Choroid plexus epithelial cell (primary cell): ENCODE measurements around the gene PLXND1.
A peak's percentile ranks its signal among the peaks of the same experiment; 100 is the strongest.

Experiments used
- DNase-seq: peaks from one replicate; pipeline ENCODE4 v3.0.0-alpha.2; 2010; ENCODE audit warnings: low read depth
- H3K4me3 ChIP-seq: 2 replicates; pipeline ENCODE4 v1.5.1; 2011; ENCODE audit warnings: low read depth, mild to moderate bottlenecking, control low read depth, low read length, moderate library complexity
- TF ChIP-seq, protein P1 (sequence below): conservative IDR thresholded peaks from 2 replicates; pipeline ENCODE4 v1.5.1; 2011; ENCODE audit warnings: low read depth, mild to moderate bottlenecking, control low read depth, inconsistent platforms, low read length, moderate library complexity

Gene PLXND1

DNA sequence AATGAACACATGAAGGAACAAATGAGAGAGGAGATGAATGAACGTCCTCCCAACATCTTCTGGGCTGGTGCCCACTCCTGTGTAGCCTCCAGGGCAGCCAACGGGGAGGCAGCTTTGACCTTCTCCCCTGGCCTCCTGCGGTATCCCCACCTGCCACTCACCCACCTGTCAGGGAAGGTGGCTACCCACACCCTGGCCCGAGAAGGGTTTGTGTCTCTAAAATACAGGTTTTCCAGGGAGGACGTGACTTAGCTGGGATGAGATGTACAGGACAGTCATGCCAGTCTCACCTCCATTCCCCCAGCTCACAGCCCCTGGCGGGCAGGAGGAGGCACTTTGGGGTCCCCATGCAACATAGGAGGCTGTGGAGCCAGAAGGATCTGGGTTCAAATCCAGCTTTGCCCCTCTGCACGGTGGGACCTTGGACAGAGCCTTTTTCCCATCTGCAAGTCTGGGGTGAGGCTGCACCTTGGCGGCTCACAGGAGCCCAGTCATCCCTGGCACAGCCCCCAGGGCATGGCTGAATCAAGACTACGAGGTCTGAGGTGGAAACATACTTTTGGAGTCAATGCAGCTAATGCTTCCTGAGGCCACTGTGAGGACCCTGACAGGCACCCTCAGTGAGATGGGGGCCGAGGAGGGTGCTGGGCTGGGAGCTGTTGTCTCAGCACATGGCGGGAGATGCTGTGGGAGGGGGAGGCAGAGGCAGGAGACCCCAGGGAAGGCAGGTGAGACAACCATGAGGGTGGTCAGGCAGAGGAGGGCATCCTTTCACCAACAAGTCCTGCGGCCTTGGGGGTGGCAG is 11.1 kb upstream of the PLXND1 start:
- TF ChIP-seq, protein P1, sequence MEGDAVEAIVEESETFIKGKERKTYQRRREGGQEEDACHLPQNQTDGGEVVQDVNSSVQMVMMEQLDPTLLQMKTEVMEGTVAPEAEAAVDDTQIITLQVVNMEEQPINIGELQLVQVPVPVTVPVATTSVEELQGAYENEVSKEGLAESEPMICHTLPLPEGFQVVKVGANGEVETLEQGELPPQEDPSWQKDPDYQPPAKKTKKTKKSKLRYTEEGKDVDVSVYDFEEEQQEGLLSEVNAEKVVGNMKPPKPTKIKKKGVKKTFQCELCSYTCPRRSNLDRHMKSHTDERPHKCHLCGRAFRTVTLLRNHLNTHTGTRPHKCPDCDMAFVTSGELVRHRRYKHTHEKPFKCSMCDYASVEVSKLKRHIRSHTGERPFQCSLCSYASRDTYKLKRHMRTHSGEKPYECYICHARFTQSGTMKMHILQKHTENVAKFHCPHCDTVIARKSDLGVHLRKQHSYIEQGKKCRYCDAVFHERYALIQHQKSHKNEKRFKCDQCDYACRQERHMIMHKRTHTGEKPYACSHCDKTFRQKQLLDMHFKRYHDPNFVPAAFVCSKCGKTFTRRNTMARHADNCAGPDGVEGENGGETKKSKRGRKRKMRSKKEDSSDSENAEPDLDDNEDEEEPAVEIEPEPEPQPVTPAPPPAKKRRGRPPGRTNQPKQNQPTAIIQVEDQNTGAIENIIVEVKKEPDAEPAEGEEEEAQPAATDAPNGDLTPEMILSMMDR: no peak
- H3K4me3 ChIP-seq: no peak overlapping the region
- no peak for DNase-seq

DNA sequence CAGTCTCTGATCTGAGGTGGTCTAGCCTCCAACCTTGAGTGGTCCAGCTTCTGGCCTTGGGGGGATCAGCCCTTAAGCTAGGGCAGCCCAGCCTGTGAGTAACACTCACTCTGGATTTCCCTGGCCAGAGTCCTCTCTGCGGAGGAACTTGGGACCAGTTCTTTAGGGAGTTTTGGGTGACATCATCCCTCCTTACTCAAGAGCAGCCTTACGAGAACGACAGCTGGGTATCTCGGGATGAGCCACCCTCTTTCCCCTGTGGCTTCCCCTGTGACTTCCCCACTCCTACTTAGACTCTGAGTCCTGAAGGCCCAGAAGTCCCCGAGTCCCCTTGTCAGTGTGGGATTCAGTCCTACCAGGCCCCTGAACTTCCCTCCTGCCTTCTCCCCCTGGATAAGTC is 10.2 kb upstream of the PLXND1 start:
- peak; percentile 62 for DNase-seq
- no peak overlapping the region for H3K4me3 ChIP-seq
- TF ChIP-seq, protein P1: no peak

DNA sequence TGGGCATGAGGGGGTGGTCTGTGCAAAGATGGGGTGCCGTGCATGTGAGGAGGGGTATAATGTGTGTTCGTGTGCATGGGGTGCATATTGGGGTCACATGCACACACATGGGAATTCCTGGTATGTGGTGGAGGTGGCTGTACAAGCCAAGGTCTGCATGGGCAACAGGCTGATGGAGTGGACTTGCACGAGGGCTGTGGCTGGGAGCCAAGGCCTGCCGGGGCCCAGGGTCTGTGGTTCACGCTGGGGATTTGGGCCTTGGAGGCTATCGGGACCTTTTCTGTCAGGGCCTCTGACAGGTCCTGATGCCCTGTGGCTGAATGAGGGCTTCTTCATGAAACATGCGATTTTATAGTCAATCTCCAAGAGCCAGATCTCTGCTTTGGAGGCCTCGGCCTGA is 9.8 kb upstream of the PLXND1 start:
- TF ChIP-seq, protein P1: no peak
- no peak for DNase-seq
- H3K4me3 ChIP-seq: no peak overlapping the region

DNA sequence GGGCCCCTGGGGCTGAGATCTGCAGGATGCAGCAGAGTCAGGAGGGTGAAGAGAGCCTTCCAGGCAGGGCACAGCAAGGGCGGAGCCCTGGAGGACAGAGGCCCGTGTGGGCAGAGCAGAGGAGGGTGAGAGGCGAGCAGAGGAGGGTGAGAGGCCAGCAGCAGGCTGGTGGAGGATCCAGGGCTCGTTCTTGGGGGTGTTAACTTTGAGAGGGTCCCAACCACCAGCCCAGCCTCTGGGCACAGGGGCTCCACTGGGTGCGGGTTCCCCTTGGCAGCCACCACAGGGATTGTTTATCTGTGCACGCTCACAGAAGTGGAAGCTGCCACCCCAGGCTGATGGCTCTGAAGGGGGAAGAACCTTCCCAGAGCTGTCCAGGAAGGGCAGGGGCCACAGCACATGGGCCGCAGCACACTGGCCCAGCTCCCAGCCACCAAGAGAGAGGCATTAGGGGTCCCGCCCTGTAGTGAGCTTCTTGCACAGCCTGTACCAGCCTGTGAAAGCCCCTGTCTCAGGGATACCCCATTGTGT is 9.3 kb upstream of the PLXND1 start:
- TF ChIP-seq, protein P1: no peak
- DNase-seq: no peak
- no peak overlapping the region for H3K4me3 ChIP-seq

DNA sequence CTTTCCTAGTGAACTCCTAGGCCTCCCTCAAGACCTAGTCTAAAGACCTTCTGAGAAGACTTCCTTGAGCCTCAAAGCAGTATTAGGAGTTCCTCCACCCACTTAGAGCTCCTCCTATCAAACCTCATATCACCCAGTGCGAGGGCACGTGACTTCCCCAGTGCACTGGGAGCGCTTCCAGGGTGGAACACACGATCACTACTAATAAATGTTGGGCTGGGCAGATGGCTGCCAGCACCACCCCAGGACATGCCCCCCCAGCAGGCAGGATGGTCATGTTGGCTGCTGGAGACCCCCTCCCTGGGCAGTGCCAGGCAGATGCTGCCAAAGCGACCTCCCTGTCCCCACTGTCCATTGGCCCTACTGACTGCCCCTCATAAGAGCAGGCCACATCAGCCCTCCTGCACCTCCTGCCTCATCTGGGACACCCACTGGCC is 8.5 kb upstream of the PLXND1 start:
- H3K4me3 ChIP-seq: no peak overlapping the region
- no peak for DNase-seq
- TF ChIP-seq, protein P1: no peak

DNA sequence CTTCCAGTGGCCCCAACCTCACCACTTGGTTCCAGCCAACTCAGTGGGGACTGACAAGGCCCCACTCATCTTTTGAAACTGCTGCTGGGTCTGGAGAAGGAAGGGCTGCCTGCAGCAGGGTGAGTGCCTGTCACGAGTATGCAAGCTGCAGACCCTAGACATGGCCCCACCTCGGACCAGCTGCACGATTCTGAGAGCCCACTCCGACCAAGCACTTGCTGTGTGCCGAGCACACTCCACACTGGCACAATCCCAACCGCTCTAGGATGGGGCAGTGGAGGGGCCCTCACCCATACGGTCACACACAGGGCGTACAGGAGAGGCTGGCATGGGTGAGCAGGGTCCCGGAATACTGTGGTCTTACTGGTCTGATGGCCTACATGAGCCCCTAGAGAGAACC is 8.0 kb upstream of the PLXND1 start:
- DNase-seq: no peak
- TF ChIP-seq, protein P1: no peak
- H3K4me3 ChIP-seq: no peak overlapping the region

DNA sequence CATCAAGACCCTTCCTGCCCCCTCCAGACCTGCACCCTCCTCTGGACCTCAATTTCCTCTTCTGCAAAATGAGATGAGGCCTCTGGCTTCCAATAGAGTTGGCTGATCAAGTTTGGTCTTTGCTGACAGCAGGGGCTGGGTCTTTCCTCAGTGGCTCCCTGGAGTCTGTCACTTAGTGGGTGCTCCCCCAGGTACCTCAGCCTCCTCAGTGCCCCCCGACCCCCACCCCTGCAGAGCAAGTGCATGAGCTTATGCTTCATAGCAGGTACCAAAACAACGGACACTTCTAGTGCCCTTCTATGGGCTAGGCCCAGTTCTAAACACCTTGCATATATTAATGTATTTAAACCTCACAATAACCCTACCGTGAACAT is 6.9 kb upstream of the PLXND1 start:
- DNase-seq: no peak
- TF ChIP-seq, protein P1: no peak
- no peak overlapping the region for H3K4me3 ChIP-seq
